ENCODE data around the gene PAM. TPM values are rescaled to one million over a fixed set of nuclear protein-coding genes. Genes with fewer than 3 reads are reported as not detected.
"Not testable (repeated sequence)": the region's sequence is repeated elsewhere in the genome, so short reads cannot be mapped to it uniquely, and the experiment has no call there.

Gene PAM
- total RNA-seq, 4 donors from 2014 or later = 132 to 224 (median 184) TPM

DNA sequence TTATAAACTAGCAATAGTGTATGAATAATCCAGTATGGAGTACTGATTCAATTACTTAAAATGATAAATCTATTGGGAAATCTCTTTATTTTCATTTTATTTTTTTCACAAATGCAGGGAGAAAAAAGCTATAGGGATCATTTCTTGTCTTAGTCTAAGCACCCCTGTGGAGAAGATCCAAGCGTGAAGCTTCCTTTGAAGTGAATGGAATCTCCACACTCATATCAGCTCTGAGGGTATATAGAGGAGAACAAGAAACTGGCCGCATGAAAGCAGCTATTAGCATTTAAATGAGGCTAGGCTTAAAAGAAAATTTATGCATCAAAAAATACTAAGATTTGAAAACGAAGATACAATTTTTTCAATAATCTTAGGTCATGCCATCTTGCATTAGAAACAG lies 12.9 kb upstream of the PAM start:
- Histone ChIP-seq H3K4me1 (no peaks in the 10 kb centered on the region), H3K36me3 (no peaks in the 10 kb centered on the region), H3K27ac (no peak overlapping the region), H3K4me3 (no peak overlapping the region), H3K27me3 (no peaks in the 10 kb centered on the region), H3K9me3 (no peaks in the 10 kb centered on the region)
- 69 to 74% methylated on average over 3 of the region's 3 CpGs for WGBS, 2 donors
- no peak for TF ChIP-seq EP300 (IDR thresholded peaks at IDR 0.05)
- TF ChIP-seq POLR2A (IDR thresholded peaks at IDR 0.05) = no peak
- TF ChIP-seq, protein P1, sequence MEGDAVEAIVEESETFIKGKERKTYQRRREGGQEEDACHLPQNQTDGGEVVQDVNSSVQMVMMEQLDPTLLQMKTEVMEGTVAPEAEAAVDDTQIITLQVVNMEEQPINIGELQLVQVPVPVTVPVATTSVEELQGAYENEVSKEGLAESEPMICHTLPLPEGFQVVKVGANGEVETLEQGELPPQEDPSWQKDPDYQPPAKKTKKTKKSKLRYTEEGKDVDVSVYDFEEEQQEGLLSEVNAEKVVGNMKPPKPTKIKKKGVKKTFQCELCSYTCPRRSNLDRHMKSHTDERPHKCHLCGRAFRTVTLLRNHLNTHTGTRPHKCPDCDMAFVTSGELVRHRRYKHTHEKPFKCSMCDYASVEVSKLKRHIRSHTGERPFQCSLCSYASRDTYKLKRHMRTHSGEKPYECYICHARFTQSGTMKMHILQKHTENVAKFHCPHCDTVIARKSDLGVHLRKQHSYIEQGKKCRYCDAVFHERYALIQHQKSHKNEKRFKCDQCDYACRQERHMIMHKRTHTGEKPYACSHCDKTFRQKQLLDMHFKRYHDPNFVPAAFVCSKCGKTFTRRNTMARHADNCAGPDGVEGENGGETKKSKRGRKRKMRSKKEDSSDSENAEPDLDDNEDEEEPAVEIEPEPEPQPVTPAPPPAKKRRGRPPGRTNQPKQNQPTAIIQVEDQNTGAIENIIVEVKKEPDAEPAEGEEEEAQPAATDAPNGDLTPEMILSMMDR (IDR thresholded peaks at IDR 0.05) = no peak
- DNase-seq (ENCODE audit: low spot score in 2 of 2) = no peak

DNA sequence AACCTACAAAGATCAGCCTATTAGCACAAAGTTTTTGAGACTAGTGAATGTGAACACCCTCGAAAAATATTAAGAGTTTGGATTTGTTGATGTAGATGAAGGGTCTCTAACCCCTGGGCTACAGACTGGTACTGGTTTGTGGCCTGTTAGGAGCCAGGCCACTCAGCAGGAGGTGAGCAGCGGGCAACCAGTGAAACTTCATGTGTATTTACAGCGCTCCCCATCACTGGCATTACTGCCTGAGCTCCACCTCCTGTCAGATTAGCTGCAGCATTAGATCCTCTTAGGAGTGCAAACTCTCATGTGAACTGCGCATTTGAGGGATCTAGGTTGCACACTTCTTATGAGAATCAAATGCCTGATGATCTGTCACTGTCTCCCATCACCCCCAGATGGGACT lies 11.2 kb upstream of the PAM start:
- TF ChIP-seq EP300 (IDR thresholded peaks at IDR 0.05) (no peak), POLR2A (IDR thresholded peaks at IDR 0.05) (no peak)
- TF ChIP-seq, protein P1 (IDR thresholded peaks at IDR 0.05) = no peak
- H3K4me1 ChIP-seq = no peaks in the 10 kb centered on the region

DNA sequence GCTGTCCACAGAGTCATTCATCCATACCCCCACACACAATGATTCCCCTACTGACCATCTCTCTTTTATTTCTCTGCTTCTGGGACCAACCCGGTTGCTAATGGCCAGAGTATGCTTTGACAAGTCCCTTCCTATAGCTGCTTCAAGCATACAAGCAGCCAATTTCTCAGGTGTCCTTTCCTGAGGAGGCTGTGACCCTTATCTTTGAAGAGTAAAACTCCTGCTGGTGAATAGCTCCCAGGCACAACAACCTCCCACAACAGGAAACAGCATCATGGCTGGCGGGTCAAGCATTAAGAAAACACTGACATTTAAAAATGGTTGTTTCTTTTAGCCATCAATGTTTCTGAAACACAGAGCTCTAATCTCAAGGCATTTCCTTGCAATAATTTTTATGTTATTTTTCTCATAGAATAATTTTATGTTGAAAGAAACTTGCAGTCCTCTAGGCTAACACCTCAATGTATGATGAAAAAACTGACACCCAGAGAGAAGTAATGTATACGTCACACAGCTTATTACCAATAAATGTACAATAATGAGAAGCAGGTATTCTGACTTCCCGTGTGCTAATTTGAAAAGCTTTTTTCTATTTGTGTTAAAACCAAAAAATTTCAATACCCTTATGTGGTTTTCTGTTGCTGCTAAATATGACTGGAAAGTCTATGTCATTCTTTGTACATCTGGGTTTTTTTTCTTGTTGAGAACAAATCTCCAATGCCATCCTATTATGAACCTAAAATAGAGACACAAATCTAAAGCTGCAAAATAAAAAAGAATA lies 7.5 kb upstream of the PAM start:
- Histone ChIP-seq H3K27me3 (no peaks in the 10 kb centered on the region), H3K9me3 (no peaks in the 10 kb centered on the region), H3K27ac (no peak overlapping the region), H3K4me3 (no peak overlapping the region), H3K4me1 (no peaks in the 10 kb centered on the region), H3K36me3 (no peaks in the 10 kb centered on the region)
- TF ChIP-seq, protein P1 (IDR thresholded peaks at IDR 0.05) = no peak
- no peak for TF ChIP-seq EP300 (IDR thresholded peaks at IDR 0.05)
- no peak for TF ChIP-seq POLR2A (IDR thresholded peaks at IDR 0.05)
- no peak for DNase-seq (ENCODE audit: low spot score in 2 of 2)
- 74 to 78% methylated on average over 4 of the region's 4 CpGs for WGBS, 2 donors

More for the DNA sequence above, 11.2 kb upstream of the PAM start:
- H3K27me3 ChIP-seq = no peaks in the 10 kb centered on the region
- no peaks in the 10 kb centered on the region for H3K36me3 ChIP-seq
- H3K27ac ChIP-seq = no peak overlapping the region
- no peak overlapping the region for H3K4me3 ChIP-seq
- no peaks in the 10 kb centered on the region for H3K9me3 ChIP-seq
- WGBS, 2 donors = 91 to 93% methylated on average over 4 of the region's 4 CpGs
- no peak for DNase-seq (ENCODE audit: low spot score in 2 of 2)

DNA sequence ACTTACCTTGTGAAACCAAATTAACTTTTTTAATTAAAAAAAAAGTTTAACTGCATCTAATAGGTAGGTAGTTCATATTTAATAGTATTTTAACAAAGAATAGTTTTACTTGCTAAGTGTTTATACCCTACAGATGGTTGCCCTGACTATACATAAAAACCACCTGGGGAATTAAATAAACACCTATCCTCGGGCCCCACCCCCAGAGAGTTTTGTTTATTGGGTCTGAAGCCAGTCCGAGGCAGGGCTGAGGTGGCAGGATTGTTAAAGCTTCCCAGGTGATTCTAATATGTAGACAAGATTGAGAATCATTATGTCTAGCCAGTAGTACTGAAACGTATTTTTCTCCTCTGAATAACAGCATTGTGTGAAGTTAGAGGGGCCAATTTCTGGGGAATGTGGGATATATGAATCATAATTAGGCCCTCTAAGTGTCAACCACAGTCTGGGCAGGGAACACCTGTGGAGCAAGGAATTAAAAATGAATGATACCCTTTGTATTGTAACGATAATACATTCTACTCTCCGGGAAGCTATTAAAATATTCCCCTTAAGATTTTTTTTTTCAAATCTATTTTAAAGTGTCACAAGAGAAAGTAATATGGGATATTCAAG lies 5.6 kb upstream of the PAM start:
- WGBS, 2 donors = 52 to 53% methylated on average over 5 of the region's 5 CpGs
- Histone ChIP-seq H3K27ac (no peak overlapping the region), H3K4me1 (peaks cover 0 to 9% (median 4%) of the 10 kb centered on the region in 4 donors), H3K27me3 (no peaks in the 10 kb centered on the region), H3K36me3 (no peaks in the 10 kb centered on the region), H3K9me3 (no peaks in the 10 kb centered on the region), H3K4me3 (no peak overlapping the region)
- DNase-seq (ENCODE audit: low spot score in 2 of 2) = no peak
- TF ChIP-seq EP300 (IDR thresholded peaks at IDR 0.05) (no peak), POLR2A (IDR thresholded peaks at IDR 0.05) (no peak)
- TF ChIP-seq, protein P1 (IDR thresholded peaks at IDR 0.05) = no peak

DNA sequence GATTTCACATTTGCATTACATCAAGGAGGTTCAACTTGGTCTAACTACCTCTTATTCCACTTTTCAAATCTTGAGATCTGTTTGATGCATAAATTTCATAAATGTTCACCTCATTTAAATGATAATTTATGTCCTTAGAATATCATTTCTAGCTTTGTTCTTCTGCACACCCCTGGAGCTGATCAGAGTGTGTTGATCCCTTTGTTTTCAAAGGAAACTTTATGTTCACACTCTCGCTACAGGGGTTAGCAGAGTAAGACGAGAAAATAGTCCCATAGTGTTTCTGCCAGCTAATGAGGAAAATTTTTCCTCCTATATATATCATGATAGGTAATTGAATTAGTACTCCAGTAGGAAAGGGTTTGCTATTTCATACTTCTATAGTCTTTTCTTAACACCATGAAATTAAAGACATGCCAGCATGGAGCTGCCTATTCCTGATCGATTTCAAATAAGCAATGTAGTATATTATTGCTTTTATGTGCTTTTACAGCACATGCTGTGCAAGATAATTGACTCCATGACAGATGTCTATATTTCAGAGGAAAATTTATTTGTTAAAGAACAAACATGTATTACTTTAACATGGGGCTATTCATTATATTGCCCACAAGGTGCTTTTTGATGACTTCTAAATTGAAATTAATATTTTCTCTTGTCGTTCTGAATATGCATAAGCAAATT lies 4.8 kb upstream of the PAM start:
- no peak for DNase-seq (ENCODE audit: low spot score in 2 of 2)
- 82 to 87% methylated on average over 4 of the region's 4 CpGs for WGBS, 2 donors
- Histone ChIP-seq H3K36me3 (no peaks in the 10 kb centered on the region), H3K4me1 (peaks cover 0 to 12% (median 5%) of the 10 kb centered on the region in 4 donors), H3K27me3 (no peaks in the 10 kb centered on the region), H3K4me3 (no peak overlapping the region), H3K9me3 (no peaks in the 10 kb centered on the region), H3K27ac (no peak overlapping the region)
- no peak for TF ChIP-seq EP300 (IDR thresholded peaks at IDR 0.05)
- TF ChIP-seq POLR2A (IDR thresholded peaks at IDR 0.05) = no peak
- TF ChIP-seq, protein P1 (IDR thresholded peaks at IDR 0.05) = no peak

DNA sequence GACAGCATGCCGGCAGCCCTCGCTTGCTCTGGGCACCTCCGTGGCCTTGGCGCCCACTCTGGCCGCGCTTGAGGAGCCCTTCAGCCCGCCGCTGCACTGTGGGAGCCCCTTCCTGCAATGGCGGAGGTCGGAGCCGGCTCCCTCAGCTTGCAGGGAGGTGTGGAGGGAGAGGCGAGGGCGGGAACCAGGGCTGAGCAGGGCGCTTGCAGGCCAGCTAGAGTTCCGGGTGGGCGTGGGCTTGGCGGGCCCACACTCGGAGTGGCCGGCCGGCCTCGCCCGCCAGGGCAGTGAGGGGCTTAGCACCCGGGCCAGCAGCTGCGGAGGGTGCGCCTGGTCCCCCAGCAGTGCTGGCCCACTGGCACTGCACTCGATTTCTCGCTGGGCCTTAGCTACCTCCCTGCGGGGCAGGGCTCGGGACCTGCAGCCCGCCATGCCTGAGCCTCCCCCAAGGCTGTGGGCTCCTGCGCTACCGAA lies 3.2 kb upstream of the PAM start:
- H3K4me3 ChIP-seq; H3K36me3 ChIP-seq; DNase-seq (ENCODE audit: low spot score in 2 of 2); H3K9me3 ChIP-seq; H3K27ac ChIP-seq; H3K27me3 ChIP-seq: not testable (repeated sequence)
- 92 to 95% methylated on average over 30 to 31 of the region's 32 CpGs for WGBS, 2 donors
- peaks cover 4 to 19% (median 8%) of the 10 kb centered on the region in 4 donors for H3K4me1 ChIP-seq
